Putamen (tissue), 1 donor: Measurements from ENCODE around the gene RPLP2.

Source experiments
- DNase-seq: peaks from one replicate; pipeline ENCODE4 v3.0.0-alpha.2; 2016; ENCODE audit warnings: low spot score

RPLP2 gene

DNA sequence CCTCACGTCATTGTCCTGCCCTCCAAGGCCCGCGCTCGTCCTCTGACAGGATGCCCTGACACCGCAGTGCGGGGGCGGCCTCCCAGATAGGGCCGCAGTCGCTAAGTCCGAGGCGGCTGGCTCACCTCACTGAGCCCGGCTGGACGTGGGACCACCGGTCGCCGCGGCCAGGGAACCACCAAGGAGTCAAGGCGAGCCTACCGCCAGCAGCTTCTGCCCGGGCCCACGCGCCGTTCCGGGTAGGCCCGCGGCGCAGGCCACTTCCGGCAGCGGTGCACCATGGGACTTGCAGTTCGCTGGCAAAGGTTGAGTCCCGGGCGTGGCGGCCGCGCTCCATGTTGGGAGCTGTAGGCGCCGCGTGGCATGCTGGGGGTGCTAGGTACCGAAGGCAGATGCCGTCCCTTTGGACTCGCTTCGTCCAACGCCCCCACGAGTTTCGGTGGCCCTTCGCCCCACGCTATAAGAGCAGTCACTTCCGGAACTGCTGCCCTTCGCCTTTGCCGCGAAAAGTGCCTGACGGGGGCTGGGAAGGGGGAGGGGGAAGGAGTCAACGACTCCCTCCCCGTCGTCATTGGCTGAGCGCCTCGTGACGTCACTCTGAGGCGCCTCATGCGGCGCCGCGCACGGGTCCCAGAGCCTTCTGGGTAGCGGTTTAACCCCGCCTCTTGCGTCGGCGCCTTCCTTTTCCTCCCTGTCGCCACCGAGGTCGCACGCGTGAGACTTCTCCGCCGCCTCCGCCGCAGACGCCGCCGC lies at the start of gene RPLP2:
Gene RPLP2, plus strand, starts transcription at position 681 of the 753 bp plus-strand sequence. CDS start 268 bp downstream, outside the sequence.
- peak; percentile 96 for DNase-seq

DNA sequence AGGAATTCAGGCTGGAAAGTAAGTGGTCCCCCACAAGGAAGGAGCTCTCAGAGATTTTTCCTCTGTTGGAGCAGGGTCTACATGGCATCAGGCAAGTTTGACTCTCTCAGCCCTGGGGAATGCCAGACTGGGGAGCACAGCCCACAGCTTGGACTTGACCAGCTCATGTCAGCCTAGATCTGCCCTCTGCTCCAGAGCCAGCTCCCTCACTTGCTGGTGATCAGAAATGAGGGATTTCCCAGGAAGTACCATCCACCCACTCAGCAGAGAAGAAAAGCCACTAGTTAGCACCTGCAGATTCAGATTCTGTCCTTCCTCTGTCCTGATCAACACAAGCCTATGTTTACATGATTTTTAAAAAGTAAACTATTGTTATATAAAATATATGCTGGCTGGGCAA lies 49.5 kb upstream of the RPLP2 start:
- DNase-seq, result no peak

DNA sequence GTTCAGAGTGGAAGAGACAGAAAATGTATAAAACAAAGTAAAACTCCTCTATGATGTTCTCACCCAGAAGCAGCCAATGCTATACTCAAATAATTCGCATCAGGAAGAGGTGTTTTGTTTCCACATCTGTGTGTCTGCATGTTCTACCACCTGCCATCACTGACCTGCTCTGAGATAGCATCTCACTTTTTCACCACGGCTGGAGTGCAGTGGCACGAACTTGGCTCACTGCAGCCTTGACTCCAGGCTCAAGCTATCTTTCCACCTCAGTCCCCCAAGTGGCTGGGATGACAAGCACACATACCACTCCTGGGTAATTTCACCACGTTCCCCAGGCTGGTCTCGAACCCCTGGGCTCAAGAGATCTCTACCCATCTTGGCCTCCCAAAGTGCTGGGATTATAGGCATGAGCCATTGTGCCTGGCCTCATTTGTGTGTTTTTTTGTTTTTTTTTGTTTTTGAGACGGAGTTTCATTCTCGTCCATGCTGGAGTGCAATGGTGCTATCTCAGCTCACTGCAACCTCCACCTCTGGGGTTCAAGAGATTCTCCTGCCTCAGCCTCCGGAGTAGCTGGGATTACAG lies 48.1 kb upstream of the RPLP2 start:
- DNase-seq, result no peak

DNA sequence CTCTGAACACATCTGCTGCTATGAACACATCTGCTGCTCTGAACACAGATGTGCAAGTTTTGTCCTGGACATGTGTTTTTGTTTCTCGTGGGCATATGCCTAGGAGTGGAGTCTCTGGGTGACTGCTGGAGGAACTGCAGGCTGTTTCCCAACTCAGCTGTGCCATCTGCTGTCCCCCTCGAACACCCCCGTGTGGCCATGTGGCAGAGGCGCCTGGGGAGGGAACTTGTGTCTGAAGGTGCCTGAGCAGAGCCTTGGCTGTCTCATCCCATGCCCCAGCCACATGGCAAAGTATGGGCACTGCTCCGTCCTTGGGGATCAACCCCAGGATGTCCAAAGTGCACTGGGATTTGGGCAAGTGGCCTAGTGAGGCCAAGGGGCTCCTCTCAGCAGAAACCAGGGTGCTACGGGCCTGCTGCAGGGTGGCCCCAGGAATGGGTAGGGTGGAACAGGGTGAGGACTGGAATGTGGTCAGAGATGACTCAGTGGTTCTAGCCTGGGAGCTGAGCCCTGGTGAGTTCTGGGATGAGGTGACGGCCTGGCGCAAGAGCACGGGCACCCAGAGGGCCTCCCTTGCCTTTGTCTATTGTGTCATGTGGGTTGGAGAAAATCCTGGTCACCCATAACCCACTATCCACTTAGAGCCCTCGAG lies 47.2 kb upstream of the RPLP2 start:
- DNase-seq, result no peak

DNA sequence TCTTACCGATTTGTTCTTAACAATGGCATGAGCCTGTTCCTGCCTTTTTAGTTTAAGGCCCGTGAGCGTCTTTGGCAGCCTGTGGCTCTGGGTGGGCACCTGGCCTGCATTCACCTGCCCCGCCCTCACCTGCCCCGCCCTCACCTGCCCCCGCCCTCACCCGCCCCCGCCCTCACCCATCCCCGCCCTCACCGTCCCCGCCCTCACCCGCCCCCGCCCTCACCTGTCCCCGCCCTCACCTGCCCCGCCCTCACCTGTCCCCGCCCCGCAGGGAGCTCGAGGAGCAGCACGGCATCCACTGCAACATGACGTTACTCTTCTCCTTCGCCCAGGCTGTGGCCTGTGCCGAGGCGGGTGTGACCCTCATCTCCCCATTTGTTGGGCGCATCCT lies 46.7 kb upstream of the RPLP2 start:
- no peak for DNase-seq

DNA sequence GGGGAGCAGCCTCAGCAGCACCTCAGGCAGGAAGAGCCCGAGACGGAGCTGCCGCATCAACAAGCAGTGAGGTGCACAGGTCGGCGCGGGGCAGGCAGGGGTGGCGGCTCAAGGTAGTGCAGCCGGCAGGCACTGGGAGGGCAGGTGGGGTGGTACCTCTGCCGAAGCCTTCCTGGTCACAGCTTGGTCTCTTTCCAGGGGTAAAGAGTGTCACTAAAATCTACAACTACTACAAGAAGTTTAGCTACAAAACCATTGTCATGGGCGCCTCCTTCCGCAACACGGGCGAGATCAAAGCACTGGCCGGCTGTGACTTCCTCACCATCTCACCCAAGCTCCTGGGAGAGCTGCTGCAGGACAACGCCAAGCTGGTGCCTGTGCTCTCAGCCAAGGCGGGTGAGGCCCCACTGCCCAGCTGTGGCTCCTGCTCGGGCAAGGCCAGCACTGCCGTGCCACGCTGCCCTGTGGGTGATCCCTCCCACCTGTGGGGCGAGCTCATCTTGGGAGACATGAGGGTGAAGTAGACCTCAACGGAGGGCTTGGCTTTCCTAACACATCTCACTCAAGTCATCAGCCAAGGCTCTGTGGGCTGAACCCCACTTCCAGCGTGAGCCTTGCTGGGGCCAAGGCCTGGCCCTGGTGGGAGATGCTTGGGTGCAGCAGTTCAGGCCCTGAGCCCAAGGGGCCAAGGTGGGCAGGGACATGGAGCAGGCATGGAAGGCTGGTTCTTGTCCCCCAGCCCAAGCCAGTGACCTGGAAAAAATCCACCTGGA lies 46.0 kb upstream of the RPLP2 start:
- DNase-seq, result no peak

DNA sequence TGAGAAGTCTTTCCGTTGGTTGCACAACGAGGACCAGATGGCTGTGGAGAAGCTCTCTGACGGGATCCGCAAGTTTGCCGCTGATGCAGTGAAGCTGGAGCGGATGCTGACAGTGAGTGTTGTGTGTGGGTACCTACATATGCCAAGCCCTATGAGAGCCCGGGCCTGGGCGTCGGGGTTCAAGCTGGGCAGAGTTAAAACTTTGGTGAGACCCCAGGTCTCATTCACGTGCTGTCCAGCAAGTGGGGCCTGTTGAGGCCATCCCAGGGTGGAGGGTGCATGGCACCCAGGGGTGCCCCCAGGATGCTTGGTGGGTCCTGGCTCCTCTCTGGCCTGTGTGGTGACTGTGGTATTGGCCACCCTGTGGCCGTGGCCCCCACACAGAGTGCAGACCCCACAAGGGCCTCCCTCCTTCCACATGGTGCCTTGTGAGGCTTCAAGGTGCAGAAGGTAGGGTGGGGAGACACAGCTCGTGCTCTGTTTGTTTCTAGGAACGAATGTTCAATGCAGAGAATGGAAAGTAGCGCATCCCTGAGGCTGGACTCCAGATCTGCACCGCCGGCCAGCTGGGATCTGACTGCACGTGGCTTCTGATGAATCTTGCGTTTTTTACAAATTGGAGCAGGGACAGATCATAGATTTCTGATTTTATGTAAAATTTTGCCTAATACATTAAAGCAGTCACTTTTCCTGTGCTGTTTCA lies 45.3 kb upstream of the RPLP2 start:
- DNase-seq, result no peak

DNA sequence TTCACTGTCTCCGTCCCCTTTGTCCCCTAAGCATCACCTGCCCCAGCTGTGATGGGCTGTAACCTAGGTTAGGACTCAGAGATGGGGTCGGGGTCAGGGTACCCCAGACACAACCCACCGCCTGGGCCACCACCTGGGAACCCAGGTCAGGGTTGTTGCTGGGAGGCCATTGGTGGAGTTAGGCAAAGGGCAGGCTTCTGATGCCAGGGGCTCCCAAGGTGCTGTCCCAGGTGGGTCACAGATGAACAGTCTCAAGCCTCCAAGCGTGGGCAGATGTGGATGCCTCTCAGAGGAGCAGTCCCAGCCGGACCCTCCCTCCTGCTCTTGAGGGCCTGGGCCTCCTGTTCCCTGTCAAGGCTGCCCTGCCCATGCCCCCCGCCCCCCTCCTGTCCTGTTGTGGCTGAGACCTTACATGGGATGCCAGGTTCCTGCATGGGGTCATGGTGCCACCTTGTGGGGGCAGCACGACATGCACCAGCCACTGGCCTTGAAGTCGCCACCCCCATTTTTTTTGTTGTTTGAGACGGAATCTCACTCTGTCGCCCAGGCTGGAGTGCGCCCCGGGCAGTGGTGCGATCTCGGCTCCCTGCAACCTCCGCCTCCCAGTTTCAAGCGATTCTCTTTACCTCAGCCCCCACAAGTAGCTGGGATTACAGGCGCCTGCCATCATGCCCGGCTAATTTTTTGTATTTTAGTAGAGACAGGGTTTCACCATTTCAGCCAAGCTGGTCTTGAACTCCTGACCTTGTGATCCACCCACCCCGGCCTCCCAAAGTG lies 44.6 kb upstream of the RPLP2 start:
- DNase-seq, result no peak

DNA sequence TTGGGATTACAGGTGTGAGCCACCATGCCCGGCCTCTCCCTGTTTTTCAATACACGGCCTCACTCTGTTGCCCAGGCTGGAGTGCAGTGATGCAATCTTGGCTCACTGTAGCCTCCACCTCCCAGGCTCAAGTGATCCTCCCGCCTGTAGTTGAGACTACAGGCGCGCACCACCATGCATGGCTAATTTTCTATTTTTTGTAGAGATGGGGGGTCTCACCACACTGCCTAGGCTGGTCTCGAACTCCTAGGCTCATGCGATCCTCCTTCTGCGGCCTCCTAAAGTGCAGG lies 44.0 kb upstream of the RPLP2 start:
- no peak for DNase-seq

DNA sequence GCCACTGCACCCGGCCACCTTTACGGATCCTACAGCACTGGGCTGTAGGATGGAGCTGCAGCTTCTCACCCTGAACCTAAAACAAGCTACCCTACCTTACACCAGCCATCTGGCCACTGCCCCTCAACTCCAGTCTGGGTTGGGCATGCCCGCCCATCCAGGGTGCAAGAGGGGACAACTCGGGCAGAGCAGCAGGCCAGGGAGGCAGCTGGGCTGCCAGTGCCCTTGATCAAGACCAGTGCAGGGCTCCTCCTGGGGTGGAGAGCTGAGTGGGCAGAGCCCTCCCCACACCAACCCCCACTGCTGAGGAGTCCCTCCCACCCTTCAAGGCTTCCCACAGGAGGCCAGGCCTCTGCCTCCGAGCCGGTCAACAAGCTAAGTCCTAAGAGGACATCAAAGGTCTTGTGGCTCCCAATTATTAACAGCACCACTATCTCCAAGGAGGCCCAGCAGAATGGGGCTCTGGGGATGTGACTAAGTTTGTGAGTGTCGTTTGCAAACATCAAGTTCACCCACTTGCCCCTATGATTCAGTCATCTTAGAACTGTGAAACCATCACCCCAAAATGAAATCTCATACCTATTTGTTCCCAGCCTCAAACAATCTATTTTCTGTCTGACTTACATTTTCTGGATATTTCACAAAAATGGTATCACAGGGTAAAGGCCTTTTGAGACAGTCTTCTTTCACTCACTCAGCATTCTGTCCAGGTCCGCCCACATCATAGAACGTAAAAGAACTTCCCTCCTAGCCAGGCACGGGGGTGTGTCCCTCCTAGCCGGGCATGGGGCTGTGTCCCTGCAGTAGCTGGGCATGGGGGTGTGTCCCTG lies 43.4 kb upstream of the RPLP2 start:
- DNase-seq, result no peak

DNA sequence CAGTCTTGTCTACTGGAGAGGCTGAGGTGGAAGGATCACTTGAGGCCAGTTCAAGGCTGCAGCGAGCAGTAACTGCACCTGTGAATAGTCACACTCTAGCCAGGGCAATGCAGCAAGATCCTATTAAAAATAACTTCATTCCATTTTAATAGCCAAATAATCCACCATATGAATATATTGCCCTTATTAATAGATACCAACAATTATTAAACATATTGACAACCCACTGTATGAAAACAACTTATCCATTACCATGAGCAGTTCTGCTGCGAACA lies 42.9 kb upstream of the RPLP2 start:
- DNase-seq, result no peak

DNA sequence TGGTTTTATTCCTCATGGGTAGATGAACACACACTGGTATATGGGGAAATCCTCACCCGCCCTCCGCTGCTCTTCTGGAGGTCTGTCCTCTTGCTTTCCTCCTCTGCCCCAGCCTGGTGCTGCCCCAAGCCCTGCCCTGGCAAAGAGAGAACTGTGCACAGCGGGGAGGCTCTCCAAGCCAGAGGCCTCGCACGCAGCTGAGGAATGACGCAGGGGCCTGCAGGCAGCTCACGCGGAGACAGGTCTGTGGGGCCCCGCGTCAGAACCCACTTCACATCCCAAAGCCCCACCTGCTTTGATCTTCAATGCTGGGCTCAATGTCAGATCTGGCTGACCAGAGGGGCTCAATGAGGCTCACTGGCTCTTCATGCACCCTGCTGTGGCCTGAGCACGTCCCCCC lies 42.5 kb upstream of the RPLP2 start:
- no peak for DNase-seq

DNA sequence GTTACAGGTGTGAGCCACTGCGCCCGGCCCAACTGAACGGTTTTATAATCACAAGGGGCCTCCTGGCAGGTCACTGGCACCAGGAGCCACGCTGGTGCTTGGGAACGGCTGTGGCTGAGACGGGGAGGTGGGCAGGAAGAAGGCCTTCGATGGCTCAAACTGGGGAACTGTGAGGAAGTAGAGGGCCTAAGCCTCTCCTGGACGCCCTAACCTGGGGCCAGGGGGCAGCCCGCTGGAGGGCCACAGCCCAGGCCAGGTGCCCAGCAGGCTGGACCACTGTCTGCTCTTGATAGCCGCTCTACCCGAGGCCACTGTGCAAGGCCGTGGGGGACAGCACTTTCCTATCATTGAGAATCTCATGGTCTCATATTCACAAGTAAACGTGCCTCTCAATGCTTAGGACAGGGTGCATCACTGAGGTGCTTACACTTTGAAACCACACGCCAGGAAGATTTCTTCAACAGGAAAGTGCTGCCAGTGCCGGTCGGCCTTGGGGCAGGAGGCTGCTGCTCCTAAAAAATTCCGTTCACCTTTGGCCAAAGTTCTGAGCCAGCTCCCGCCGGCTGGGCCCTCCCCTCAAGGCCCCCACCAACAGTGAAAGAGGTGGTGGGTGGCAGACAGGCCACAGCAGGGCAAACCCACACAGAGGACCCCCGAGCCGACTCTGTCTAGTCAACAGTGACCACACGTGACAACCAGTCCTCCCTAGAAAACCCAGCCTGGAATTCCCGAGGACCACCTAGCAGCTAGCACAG lies 39.7 kb upstream of the RPLP2 start:
- no peak for DNase-seq

DNA sequence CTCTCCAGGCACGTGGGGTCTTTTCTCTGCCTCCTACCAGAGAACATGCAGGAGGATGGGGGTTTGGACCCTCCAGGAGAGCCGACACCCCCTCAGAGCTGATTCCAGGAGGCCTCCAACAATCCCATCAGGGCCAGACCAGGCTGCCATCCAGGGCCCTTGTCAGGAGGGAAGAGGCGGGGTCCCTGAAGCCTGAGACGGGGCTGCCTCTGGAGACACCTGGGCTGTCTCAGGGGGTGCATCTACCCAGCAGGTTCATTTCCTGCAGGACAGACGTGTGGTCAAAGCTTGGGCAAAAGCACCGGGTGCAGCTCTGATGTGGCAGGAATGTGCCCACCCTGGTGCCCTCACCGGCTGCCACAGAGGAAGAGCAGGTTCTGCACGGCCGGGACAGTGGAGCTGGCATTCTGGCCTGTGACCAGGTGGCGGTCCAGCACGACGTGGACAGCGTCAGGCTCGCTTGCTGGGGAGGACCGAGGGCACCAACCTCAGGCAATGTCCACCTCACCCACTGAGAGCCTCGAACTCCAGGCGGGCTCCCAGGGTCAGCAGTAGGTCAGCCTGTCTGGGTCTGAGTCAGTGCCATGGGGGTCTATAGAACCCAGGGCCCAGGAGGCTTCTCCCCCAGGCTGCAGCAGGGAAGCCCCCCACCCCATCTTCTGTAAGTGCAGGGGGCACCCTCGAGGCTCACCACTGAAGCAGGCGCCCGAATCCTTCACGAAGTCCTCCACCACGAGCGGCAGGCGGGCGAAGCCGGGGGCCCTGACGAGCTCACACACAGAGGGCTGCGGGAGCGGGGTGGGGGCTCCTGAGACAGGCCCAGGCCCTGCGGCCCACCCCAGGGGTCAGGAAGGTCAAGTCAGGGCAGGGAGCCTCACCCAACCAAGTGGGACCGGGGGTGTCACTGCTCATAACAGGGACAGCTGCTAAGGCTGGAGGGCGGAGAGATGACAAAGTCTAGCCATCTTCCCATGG lies 38.8 kb upstream of the RPLP2 start:
- DNase-seq, result no peak

DNA sequence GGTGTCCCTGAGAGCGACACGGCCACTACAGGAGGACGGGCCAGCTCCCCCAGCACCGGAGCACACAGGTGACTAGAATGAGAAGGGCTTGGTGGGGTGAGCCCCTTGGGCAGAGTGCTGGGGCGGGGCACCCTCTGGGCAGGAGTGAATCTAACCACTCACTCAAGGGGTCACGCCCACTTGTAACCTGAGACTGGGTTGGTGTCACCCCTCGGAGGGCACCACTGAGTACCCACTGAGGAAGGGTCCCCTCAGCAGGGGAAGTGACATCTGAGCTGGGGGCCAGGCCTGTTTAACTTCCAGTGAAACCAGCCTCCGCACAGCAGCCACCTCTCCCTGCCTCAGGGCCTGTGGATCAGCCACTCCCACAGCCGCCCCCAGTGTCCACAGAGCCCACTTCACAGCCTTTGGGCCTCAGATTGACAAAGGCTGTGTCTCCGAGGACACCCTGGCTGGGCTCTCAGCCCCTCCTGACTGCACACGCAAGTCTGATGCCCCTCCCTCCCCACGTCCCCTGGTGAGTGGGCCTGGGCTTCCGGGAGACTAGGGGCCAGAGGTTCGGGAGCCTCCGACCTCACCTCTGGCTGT lies 38.1 kb upstream of the RPLP2 start:
- no peak for DNase-seq

DNA sequence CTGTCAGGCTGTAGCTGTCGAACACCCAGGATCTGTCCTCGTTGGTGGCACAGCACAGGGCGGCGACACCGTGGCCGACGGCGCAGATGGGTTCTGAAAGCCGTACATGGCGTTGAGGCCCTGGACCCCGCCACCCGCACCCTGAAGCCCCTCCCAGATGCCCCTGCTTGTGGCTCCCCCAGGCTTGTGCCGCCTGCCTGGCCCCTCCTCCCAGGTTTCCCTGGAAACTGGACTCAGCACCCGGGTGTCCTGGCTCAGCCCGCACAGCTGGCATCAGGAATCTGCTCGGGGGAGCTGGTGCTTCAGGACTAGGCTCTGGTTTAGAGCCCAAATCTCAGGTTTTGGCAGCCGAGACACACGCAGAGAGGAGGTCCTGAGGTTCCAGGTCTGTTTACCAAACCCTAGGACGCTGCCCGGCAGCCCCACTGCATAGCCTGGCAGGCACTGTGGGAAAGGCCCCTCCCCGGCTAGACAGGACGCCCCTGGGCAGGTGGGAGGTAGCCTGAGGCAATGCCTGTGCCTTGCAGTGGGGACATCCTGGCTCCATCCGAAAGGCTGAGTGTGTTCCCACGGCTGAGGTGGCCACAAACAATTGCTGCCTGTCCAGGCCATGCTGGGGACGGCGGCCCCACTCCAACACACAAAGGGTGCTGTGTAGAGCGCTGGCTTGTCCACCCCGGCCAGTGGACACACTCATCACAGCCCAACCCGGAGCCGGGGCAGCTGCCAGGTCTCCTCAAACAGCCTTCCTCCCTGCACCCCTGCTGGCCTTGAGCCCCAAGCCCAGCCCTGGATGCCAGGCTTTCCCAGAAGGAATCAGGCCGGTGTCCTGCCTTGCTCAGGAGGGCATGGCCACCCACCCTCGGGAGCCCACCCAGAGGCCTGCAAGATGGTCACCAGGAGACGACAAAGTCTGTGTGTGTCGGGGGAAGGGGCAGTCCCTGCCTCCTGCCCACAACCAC lies 37.1 kb upstream of the RPLP2 start:
- DNase-seq, result peak; percentile 93

DNA sequence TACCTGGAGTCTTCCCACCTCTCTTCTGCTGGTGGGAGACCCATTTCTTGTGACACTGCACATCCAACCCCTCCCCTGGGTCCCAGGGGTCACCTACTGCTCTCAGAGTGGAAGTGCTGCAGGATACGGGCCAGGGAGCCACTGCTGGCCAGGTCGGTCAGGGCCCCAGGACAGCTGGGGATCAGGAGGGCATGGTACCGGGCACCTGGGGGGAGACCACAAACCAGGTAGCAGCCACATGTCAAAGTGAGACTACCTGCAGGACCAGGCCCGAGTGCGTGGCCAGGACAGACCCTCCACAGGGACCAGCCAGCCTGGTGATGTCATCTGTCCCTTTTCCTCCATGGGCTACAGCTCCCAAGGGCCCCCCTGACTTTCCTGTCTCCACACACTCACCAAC lies 36.3 kb upstream of the RPLP2 start:
- DNase-seq, result no peak
